NCI-H524 (cell line): ENCODE measurements around the gene SLX4IP.

ENCODE experiments used
- DNase-seq, 2 experiments: peaks; one replicate each; lab custom pipeline; 2025; lab: John Stamatoyannopoulos, UW

SLX4IP gene

GRCh38 chr20:10496465-10496864 lies 61.4 kb downstream of the SLX4IP start:
- DNase-seq, result no peak

GRCh38 chr20:10497283-10497682 lies 62.2 kb downstream of the SLX4IP start:
- DNase-seq, result no peak

DNA sequence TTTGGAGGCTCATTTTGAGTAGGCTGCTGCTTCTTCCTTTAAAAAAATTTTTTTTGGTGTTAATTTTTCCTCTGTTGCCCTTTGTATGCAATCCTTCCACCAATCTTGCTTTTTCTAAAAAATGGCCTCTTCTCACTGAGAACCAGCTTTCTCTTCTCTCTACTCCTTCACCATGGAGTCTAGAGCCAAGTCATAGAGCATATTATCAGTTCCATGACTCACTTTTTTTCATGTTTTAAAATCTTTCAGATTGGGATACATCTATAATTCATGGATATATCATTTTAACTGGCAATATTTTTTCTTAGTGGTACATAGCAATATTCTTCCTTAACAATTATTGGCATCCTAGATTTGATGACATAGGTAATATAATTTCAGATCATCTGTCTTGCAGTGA lies 62.7 kb downstream of the SLX4IP start:
- no peak for DNase-seq

GRCh38 chr20:10498200-10498599 lies 63.1 kb downstream of the SLX4IP start:
- no peak for DNase-seq

DNA sequence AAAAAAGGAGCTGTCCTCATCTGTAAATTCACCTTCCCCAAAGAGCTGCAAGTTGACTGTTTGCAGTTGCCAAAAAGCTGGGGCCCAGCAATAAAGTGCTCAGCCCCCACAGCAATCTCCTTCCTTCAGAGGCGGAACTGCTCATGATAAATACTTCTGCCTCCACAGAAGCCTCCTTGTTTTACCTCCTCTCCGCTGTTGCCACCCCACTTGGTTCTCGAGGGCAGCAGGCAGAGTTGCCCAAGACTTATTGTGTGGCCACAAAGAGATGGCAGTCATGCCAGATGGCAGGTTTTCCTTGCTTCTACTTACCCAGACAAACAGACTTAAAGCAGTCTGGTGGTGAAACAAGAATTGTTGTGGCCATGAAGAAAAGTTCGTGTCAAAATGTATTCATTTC lies 66.3 kb downstream of the SLX4IP start:
- peak in 1 of 2 experiments; percentile 81 for DNase-seq

- peak in 1 of 2 experiments; percentile 48 for DNase-seq
Observed at GRCh38 chr20:10502098-10502526, 67.0 kb downstream of the SLX4IP start.

- DNase-seq, result no peak
Observed at GRCh38 chr20:10504608-10504993, 69.5 kb downstream of the SLX4IP start.

DNA sequence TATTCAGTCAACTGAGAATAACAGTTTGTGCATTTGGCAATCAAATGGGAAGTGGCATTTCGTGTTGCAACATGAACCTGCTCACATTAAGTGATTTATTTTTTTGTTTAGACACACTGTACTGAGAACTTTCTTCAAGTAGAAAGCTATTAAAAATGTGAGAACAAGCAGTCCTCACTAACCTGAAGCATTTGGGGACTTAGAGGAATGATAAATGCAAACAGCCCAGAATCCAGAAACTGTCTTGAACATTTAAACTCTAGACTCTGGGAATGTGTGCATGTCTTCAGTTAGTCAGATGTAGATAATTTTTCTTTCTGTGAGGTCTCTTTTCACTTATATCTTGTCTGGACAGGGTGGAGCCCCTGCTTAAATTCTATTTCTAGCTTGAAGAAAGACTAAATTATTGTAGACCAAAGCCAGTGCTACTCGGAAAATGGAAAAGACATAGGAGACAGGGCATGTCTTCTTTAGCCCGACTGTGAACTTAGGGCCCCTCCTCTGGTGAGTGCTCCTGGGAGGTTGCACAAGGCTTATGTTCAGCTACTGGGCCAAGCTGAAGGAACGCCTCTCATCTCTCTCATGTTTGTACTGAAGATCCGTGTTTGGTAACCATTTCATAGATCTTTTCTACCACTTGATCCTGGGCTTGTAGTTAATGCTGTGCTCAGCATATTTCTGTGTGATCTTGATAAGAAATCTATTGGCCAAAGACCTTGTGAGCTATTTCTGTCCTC lies 70.1 kb downstream of the SLX4IP start:
- no peak for DNase-seq

- no peak for DNase-seq
Observed at GRCh38 chr20:10505827-10506226, 70.7 kb downstream of the SLX4IP start.

- no peak for DNase-seq
Observed at GRCh38 chr20:10507052-10507451, 71.9 kb downstream of the SLX4IP start.

GRCh38 chr20:10508060-10508459 lies 73.0 kb downstream of the SLX4IP start:
- DNase-seq, result no peak

- no peak for DNase-seq
Observed at GRCh38 chr20:10508468-10509251, 73.6 kb downstream of the SLX4IP start.

DNA sequence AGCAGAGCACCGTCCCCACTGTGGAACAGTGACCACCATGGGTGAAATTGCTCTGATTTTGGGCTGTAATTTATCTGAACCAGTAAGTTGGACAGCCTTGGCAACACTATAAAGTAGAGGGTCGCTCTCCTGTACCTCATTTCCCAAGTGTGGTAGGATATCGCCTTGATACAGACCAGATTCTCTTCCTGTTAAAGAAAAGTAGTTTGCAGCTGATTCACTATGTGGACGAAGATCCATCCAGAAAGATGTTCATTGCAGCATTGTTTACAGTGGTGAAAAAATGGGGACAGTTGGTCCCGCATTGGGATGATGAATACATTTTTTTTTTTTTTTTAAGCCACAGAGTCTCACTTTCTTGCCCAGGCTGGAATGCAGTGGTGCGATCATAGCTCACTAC lies 74.3 kb downstream of the SLX4IP start:
- DNase-seq, result no peak

- no peak for DNase-seq
Observed at GRCh38 chr20:10510216-10510615, 75.1 kb downstream of the SLX4IP start.

DNA sequence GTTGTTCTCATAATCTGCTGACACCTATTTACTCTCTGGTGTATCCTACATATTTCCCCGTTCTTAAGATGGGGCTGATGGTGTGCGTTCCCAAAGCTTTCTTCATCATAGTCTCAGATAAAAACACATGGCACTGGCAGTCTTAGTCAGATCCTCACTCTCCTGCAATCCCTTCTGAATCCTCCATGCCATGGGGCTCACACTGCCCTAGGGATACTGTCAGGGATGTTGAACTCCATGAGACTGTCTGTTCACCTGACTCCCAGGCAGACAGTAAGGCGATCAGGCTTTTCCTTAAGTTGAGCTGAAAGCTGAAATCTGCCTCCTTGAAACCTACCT lies 76.0 kb downstream of the SLX4IP start:
- DNase-seq, result no peak

- peak; percentile 83 to 91 for DNase-seq
Observed at GRCh38 chr20:10511509-10512251, 76.6 kb downstream of the SLX4IP start.

GRCh38 chr20:10513061-10513460 lies 78.0 kb downstream of the SLX4IP start:
- no peak for DNase-seq

DNA sequence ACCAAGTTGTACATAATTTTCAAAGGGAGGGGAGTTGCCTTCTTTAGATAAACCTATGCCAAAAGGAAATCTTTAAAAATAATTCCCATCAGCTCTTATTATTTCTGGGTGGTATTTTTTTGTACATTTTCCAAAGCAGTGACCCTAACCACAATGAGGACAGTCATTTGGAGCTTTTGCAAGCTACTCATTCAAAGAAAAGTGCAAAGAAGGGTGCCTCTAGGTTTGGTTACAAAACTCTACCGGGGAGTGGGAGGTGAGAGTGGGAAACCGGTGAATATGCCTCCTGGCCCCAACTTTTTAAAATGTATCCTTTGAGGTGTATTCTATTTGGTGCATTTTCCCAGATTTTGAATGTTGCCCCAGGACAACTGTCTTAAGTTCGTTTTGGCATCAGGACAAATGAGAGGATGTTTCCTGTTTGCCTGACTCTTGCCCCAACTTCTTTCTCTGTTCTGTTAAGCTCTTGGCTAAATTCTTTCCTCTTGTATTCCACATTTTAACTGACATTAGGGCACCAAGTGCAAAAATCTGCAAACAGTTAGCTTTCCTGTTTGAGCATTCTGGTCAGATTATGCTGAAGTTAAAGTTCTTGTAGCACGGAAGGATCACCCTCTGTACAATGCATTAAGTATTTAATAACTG lies 78.9 kb downstream of the SLX4IP start:
- no peak for DNase-seq

GRCh38 chr20:10516529-10516928 lies 81.4 kb downstream of the SLX4IP start:
- DNase-seq, result no peak

DNA sequence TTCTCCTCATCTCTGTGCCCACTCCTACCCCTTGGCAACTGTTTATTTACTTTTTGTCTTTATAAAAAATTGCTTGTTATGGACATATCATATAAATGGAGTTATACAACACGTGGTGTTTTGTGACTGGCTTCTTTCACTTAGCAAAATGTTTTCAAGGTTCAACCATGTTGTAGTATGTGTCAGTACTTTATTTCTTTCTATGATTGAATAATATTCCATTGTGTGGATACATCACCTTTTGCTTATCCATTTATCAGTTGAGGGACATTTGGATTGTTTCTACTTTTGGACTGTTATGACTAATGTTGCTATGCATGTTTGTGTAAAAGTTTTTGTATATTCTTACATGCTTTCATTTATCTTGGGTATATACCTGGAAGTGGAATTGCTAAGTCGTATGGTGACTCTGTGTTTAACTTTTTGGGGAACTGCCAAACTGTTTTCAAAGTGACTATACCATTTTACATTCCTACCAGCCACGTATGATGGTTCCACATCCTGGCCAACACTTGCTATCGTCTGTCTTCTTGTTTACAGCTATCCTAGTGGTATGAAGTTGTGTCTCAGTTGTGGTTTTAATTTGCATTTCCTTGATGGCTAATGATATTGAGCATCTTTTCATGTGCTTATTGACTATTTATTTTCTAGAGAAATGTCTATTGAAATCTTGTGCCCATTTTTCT lies 84.4 kb downstream of the SLX4IP start:
- no peak for DNase-seq

DNA sequence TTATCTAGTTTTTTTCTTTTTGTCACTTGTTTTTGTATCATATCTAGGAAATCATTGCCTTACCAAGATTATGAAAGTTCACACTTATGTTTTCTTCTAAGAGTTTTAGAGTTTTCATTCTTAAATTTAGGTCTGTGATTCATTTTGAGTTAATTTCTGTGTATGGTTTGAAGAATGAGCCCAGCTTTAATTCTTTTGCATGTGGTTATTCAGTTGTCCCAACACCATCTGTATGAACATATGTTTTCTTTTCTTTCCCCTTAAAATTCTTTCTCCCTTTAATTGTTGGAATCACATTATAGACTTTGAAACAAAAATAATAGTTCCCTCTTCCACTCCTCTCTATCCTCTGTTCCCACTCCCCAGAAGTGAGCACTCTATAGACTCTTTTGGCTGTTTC lies 85.4 kb downstream of the SLX4IP start:
- DNase-seq, result peak in 1 of 2 experiments; percentile 13
